Measurements from ENCODE around the gene PTGES3L. TPM values are rescaled to one million over a fixed set of nuclear protein-coding genes. Genes with fewer than 3 reads are reported as not detected.

The PTGES3L gene
- total and polyA plus RNA-seq, 2 donors from 2014 or later = 0.85 to 1.2 TPM

GRCh38 chr17:43026595-43026994 is 46.7 kb upstream of the PTGES3L start:
- Histone ChIP-seq H3K36me3 (ENCODE audit: control insufficient read depth in 2 of 3, insufficient read depth in 3 of 3, low read length in 3 of 3) (no peaks in the 10 kb centered on the region), H3K4me1 (ENCODE audit: control insufficient read depth in 2 of 3, insufficient read depth in 2 of 3, low read depth in 1 of 3, low read length in 3 of 3) (no peaks in the 10 kb centered on the region), H3K27me3 (ENCODE audit: control insufficient read depth, insufficient read depth, low read length) (no peaks in the 10 kb centered on the region), H3K4me3 (ENCODE audit: low read length in 3 of 3) (no peak overlapping the region), H3K9me3 (ENCODE audit: control insufficient read depth in 2 of 3, insufficient read depth in 1 of 3, low read length in 3 of 3) (no peaks in the 10 kb centered on the region), H3K27ac (ENCODE audit: low read depth in 2 of 2, low read length in 2 of 2) (no peak overlapping the region), H3K9ac (ENCODE audit: low read length in 3 of 3) (no peak overlapping the region)
- intact Hi-C loops (cut with DNase I) = no loop called here
- no peak for FAIRE-seq
- TF ChIP-seq CTCF (IDR thresholded peaks at IDR 0.05; ENCODE audit: borderline replicate concordance, extremely low read depth, insufficient read depth) = no peak
- peak in 2 of 5 donors; percentile 42 to 83 for DNase-seq

- H3K36me3 ChIP-seq (ENCODE audit: control insufficient read depth in 2 of 3, insufficient read depth in 3 of 3, low read length in 3 of 3) = no peaks in the 10 kb centered on the region
- FAIRE-seq = no peak
- intact Hi-C loops (cut with DNase I) = no loop called here
- no peaks in the 10 kb centered on the region for H3K9me3 ChIP-seq (ENCODE audit: control insufficient read depth in 2 of 3, insufficient read depth in 1 of 3, low read length in 3 of 3)
- no peak overlapping the region for H3K27ac ChIP-seq (ENCODE audit: low read depth in 2 of 2, low read length in 2 of 2)
- H3K4me1 ChIP-seq (ENCODE audit: control insufficient read depth in 2 of 3, insufficient read depth in 2 of 3, low read depth in 1 of 3, low read length in 3 of 3) = no peaks in the 10 kb centered on the region
- TF ChIP-seq CTCF (IDR thresholded peaks at IDR 0.05; ENCODE audit: borderline replicate concordance, extremely low read depth, insufficient read depth) = no peak
- no peak overlapping the region for H3K9ac ChIP-seq (ENCODE audit: low read length in 3 of 3)
- H3K4me3 ChIP-seq (ENCODE audit: low read length in 3 of 3) = no peak overlapping the region
- H3K27me3 ChIP-seq (ENCODE audit: control insufficient read depth, insufficient read depth, low read length) = no peaks in the 10 kb centered on the region
- DNase-seq = peak in 1 of 5 donors; percentile 63
Measured at GRCh38 chr17:43025766-43026537, 46.1 kb upstream of the PTGES3L start.

- Histone ChIP-seq H3K4me1 (ENCODE audit: control insufficient read depth in 2 of 3, insufficient read depth in 2 of 3, low read depth in 1 of 3, low read length in 3 of 3) (no peaks in the 10 kb centered on the region), H3K27ac (ENCODE audit: low read depth in 2 of 2, low read length in 2 of 2) (no peak overlapping the region), H3K36me3 (ENCODE audit: control insufficient read depth in 2 of 3, insufficient read depth in 3 of 3, low read length in 3 of 3) (no peaks in the 10 kb centered on the region), H3K27me3 (ENCODE audit: control insufficient read depth, insufficient read depth, low read length) (no peaks in the 10 kb centered on the region), H3K4me3 (ENCODE audit: low read length in 3 of 3) (peak overlapping the region in 2 of 3 donors; percentile 29 to 30), H3K9ac (ENCODE audit: low read length in 3 of 3) (no peak overlapping the region), H3K9me3 (ENCODE audit: control insufficient read depth in 2 of 3, insufficient read depth in 1 of 3, low read length in 3 of 3) (no peaks in the 10 kb centered on the region)
- peak in 2 of 5 donors; percentile 82 to 86 for DNase-seq
- FAIRE-seq = no peak
- TF ChIP-seq CTCF (IDR thresholded peaks at IDR 0.05; ENCODE audit: borderline replicate concordance, extremely low read depth, insufficient read depth) = no peak
- intact Hi-C loops (cut with DNase I) = no loop called here
Measured at GRCh38 chr17:43025290-43025657, 45.4 kb upstream of the PTGES3L start.

Measured in kidney (tissue), 14 donors.